Measurements from ENCODE around the gene SP2.

The SP2 gene

GRCh38 chr17:47872651-47873161 lies 23.3 kb upstream of the SP2 start:
- no peak for TF ChIP-seq YY1 (IDR thresholded peaks at IDR 0.05; ENCODE audit: low read depth)
- no peak for TF ChIP-seq CREB1 (IDR thresholded peaks at IDR 0.05; ENCODE audit: low read depth)
- no peak for TF ChIP-seq TCF12 (IDR thresholded peaks at IDR 0.05; ENCODE audit: low read depth)
- no peak for TF ChIP-seq TAF1 (IDR thresholded peaks at IDR 0.05; ENCODE audit: low read depth)

GRCh38 chr17:47873200-47874090 lies 22.6 kb upstream of the SP2 start:
- no peak for TF ChIP-seq FOXM1 (IDR thresholded peaks at IDR 0.05; ENCODE audit: borderline replicate concordance, low read depth)
- no peak for TF ChIP-seq RAD21 (IDR thresholded peaks at IDR 0.05; ENCODE audit: low read depth)
- no peak for TF ChIP-seq ZBTB7A (IDR thresholded peaks at IDR 0.05; ENCODE audit: low read depth)
- no peak for TF ChIP-seq EP300 (IDR thresholded peaks at IDR 0.05; ENCODE audit: borderline replicate concordance)

GRCh38 chr17:47875011-47875985 lies 20.7 kb upstream of the SP2 start:
- TF ChIP-seq EGR1 (IDR thresholded peaks at IDR 0.05) (no peak), MAX (IDR thresholded peaks at IDR 0.05) (no peak), CEBPB (IDR thresholded peaks at IDR 0.05) (no peak), YY1 (IDR thresholded peaks at IDR 0.05; ENCODE audit: low read depth) (no peak), ZBTB7A (IDR thresholded peaks at IDR 0.05; ENCODE audit: low read depth) (no peak), RAD21 (IDR thresholded peaks at IDR 0.05; ENCODE audit: low read depth) (no peak), NFIC (IDR thresholded peaks at IDR 0.05) (no peak), TAF1 (IDR thresholded peaks at IDR 0.05; ENCODE audit: low read depth) (no peak), TCF12 (IDR thresholded peaks at IDR 0.05; ENCODE audit: low read depth) (no peak), CREB1 (IDR thresholded peaks at IDR 0.05; ENCODE audit: low read depth) (no peak)

GRCh38 chr17:47877368-47878034 lies 18.5 kb upstream of the SP2 start:
- TF ChIP-seq MAX (IDR thresholded peaks at IDR 0.05): no peak
- no peak for TF ChIP-seq CEBPB (IDR thresholded peaks at IDR 0.05)
- no peak for TF ChIP-seq EGR1 (IDR thresholded peaks at IDR 0.05)
- TF ChIP-seq ZBTB7A (IDR thresholded peaks at IDR 0.05; ENCODE audit: low read depth): no peak
- no peak for TF ChIP-seq EP300 (IDR thresholded peaks at IDR 0.05; ENCODE audit: borderline replicate concordance)
- no peak for TF ChIP-seq REST (IDR thresholded peaks at IDR 0.05; ENCODE audit: low read depth)
- TF ChIP-seq TAF1 (IDR thresholded peaks at IDR 0.05; ENCODE audit: low read depth): no peak
- no peak for TF ChIP-seq USF1 (IDR thresholded peaks at IDR 0.05)
- TF ChIP-seq FOXM1 (IDR thresholded peaks at IDR 0.05; ENCODE audit: borderline replicate concordance, low read depth): no peak
- no peak for TF ChIP-seq TCF12 (IDR thresholded peaks at IDR 0.05; ENCODE audit: low read depth)
- TF ChIP-seq YY1 (IDR thresholded peaks at IDR 0.05; ENCODE audit: low read depth): no peak
- no peak for TF ChIP-seq CREB1 (IDR thresholded peaks at IDR 0.05; ENCODE audit: low read depth)
- TF ChIP-seq NFIC (IDR thresholded peaks at IDR 0.05): no peak
- TF ChIP-seq RAD21 (IDR thresholded peaks at IDR 0.05; ENCODE audit: low read depth): no peak
- TF ChIP-seq TEAD4 (IDR thresholded peaks at IDR 0.05): no peak

- TF ChIP-seq FOXM1 (IDR thresholded peaks at IDR 0.05; ENCODE audit: borderline replicate concordance, low read depth) (no peak), CREB1 (IDR thresholded peaks at IDR 0.05; ENCODE audit: low read depth) (no peak), TAF1 (IDR thresholded peaks at IDR 0.05; ENCODE audit: low read depth) (no peak)
Measured at GRCh38 chr17:47878203-47879027, 17.6 kb upstream of the SP2 start.

- no peak for TF ChIP-seq NFIC (IDR thresholded peaks at IDR 0.05)
- TF ChIP-seq EGR1 (IDR thresholded peaks at IDR 0.05): no peak
- TF ChIP-seq TEAD4 (IDR thresholded peaks at IDR 0.05): no peak
- no peak for TF ChIP-seq TCF12 (IDR thresholded peaks at IDR 0.05; ENCODE audit: low read depth)
- no peak for TF ChIP-seq RAD21 (IDR thresholded peaks at IDR 0.05; ENCODE audit: low read depth)
- no peak for TF ChIP-seq MAX (IDR thresholded peaks at IDR 0.05)
- no peak for TF ChIP-seq REST (IDR thresholded peaks at IDR 0.05; ENCODE audit: low read depth)
Measured at GRCh38 chr17:47879028-47879585, 16.9 kb upstream of the SP2 start.

Data from Ishikawa (cell line).